GM12878 (cell line): ENCODE data around the gene MKX.

ENCODE experiments used
- EZH2 ChIP-seq: IDR thresholded peaks from 2 replicates; pipeline ENCODE4 v1.6.1; 2012; ENCODE audit warnings: low read depth, mild to moderate bottlenecking, control low read depth, inconsistent platforms, low read length, borderline replicate concordance; ENCODE audit not compliant: control insufficient read depth
- HDGF ChIP-seq: fragments of 450-650 bp; IDR thresholded peaks from 2 replicates; pipeline ENCODE4 v1.6.1; 2016; ENCODE audit warnings: antibody characterized with exemption
- MTA3 ChIP-seq: IDR thresholded peaks from 2 replicates; pipeline ENCODE4 v1.6.1; 2012; ENCODE audit warnings: low read length, inconsistent platforms, borderline replicate concordance
- NFYB ChIP-seq: IDR thresholded peaks from 2 replicates; pipeline ENCODE4 v1.6.1; 2011; ENCODE audit warnings: low read depth, mild to moderate bottlenecking, low read length, improper control_type of control experiment, moderate library complexity; ENCODE audit not compliant: insufficient read depth
- NR2C1 ChIP-seq: fragments of 450-650 bp; IDR thresholded peaks from 2 replicates; pipeline ENCODE4 v1.6.1; 2017; ENCODE audit warnings: antibody characterized with exemption, mild to moderate bottlenecking, moderate library complexity
- SMC3 ChIP-seq: IDR thresholded peaks from 2 replicates; pipeline ENCODE4 v1.6.1; 2011; ENCODE audit warnings: low read length, improper control_type of control experiment, borderline replicate concordance
- STAT1 ChIP-seq: fragments of 450-650 bp; conservative IDR thresholded peaks from 2 replicates; pipeline ENCODE4 v1.6.1; 2014; ENCODE audit warnings: antibody characterized with exemption, mild to moderate bottlenecking
- TF ChIP-seq, protein P1 (sequence below): IDR thresholded peaks from 2 replicates; pipeline ENCODE4 v1.6.1; 2012; ENCODE audit warnings: low read depth, low read length, improper control_type of control experiment
- TF ChIP-seq, protein P2 (sequence below), 3 experiments: IDR thresholded peaks in 2 of 3; conservative IDR thresholded peaks in 1 of 3; 2 replicates each; pipeline ENCODE4 v1.5.1; 2011; ENCODE audit warnings: low read depth in 3 of 3, low read length in 3 of 3, mild to moderate bottlenecking in 3 of 3, control low read depth in 2 of 3, moderate library complexity in 2 of 3, inconsistent platforms in 1 of 3, mixed read lengths in 1 of 3; ENCODE audit not compliant: control insufficient read depth in 2 of 3, insufficient read depth in 1 of 3; ENCODE audit errors: extremely low read depth in 1 of 3
- TF ChIP-seq, protein P3 (sequence below): fragments of 450-650 bp; IDR thresholded peaks from 2 replicates; pipeline ENCODE4 v1.6.1; 2014; ENCODE audit warnings: mild to moderate bottlenecking
- TF ChIP-seq, protein P4 (sequence below): IDR thresholded peaks from 2 replicates; pipeline ENCODE4 v1.6.1; 2012; ENCODE audit warnings: low read depth, low read length, improper control_type of control experiment

DNA sequence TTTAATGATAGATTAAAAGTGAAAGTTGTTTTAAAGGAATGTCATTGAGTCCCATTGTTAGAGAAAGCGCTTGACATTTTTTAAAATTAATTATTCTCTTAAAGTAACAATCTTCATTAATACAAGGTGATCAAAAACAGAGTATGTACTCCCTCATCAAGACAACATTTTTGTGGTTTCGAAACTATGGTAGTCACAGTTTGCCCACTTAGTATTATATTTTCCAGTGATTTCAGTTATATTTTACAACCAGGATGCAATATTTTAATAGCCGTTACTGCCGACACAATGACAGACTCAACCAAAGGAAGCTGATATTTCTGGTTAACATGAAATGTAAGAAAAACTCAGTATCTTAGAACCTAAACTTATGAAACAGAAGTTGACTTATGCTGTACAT, 31.3 kb downstream of the MKX start:
- TF ChIP-seq STAT1 = no peak
- TF ChIP-seq, protein P1, sequence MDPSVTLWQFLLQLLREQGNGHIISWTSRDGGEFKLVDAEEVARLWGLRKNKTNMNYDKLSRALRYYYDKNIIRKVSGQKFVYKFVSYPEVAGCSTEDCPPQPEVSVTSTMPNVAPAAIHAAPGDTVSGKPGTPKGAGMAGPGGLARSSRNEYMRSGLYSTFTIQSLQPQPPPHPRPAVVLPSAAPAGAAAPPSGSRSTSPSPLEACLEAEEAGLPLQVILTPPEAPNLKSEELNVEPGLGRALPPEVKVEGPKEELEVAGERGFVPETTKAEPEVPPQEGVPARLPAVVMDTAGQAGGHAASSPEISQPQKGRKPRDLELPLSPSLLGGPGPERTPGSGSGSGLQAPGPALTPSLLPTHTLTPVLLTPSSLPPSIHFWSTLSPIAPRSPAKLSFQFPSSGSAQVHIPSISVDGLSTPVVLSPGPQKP = no peak
- no peak for TF ChIP-seq MTA3
- no peak for TF ChIP-seq NFYB
- TF ChIP-seq, protein P2, sequence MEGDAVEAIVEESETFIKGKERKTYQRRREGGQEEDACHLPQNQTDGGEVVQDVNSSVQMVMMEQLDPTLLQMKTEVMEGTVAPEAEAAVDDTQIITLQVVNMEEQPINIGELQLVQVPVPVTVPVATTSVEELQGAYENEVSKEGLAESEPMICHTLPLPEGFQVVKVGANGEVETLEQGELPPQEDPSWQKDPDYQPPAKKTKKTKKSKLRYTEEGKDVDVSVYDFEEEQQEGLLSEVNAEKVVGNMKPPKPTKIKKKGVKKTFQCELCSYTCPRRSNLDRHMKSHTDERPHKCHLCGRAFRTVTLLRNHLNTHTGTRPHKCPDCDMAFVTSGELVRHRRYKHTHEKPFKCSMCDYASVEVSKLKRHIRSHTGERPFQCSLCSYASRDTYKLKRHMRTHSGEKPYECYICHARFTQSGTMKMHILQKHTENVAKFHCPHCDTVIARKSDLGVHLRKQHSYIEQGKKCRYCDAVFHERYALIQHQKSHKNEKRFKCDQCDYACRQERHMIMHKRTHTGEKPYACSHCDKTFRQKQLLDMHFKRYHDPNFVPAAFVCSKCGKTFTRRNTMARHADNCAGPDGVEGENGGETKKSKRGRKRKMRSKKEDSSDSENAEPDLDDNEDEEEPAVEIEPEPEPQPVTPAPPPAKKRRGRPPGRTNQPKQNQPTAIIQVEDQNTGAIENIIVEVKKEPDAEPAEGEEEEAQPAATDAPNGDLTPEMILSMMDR (IDR thresholded peaks at IDR 0.05 in 2 of 3, conservative IDR thresholded peaks at IDR 0.05 in 1 of 3; ENCODE audit: control insufficient read depth in 2 of 3, extremely low read depth in 1 of 3, insufficient read depth in 1 of 3, low read depth in 3 of 3, low read length in 3 of 3) = no peak
- no peak for TF ChIP-seq EZH2
- TF ChIP-seq, protein P3, sequence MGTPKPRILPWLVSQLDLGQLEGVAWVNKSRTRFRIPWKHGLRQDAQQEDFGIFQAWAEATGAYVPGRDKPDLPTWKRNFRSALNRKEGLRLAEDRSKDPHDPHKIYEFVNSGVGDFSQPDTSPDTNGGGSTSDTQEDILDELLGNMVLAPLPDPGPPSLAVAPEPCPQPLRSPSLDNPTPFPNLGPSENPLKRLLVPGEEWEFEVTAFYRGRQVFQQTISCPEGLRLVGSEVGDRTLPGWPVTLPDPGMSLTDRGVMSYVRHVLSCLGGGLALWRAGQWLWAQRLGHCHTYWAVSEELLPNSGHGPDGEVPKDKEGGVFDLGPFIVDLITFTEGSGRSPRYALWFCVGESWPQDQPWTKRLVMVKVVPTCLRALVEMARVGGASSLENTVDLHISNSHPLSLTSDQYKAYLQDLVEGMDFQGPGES = no peak
- TF ChIP-seq, protein P4, sequence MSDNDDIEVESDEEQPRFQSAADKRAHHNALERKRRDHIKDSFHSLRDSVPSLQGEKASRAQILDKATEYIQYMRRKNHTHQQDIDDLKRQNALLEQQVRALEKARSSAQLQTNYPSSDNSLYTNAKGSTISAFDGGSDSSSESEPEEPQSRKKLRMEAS = no peak
- TF ChIP-seq SMC3 = no peak
- no peak for TF ChIP-seq HDGF
- no peak for TF ChIP-seq NR2C1
